IPS-15b (cell line): Measurements from ENCODE around the gene TBATA.

Experiments used
- H3K27me3 ChIP-seq: one replicate; pipeline ENCODE4 v1.6.1; 2013; ENCODE audit warnings: low read length; ENCODE audit not compliant: control insufficient read depth, insufficient read depth
- H3K36me3 ChIP-seq: one replicate; pipeline ENCODE4 v1.6.1; 2013; ENCODE audit warnings: low read length; ENCODE audit not compliant: control insufficient read depth, insufficient read depth
- H3K4me1 ChIP-seq: one replicate; pipeline ENCODE4 v1.6.1; 2013; ENCODE audit warnings: mild to moderate bottlenecking, low read length; ENCODE audit not compliant: control insufficient read depth, insufficient read depth
- H3K4me3 ChIP-seq: one replicate; pipeline ENCODE4 v1.5.1; 2013; ENCODE audit warnings: low read depth, low read length
- H3K9ac ChIP-seq: one replicate; pipeline ENCODE4 v1.6.1; 2013; ENCODE audit warnings: low read depth, mild to moderate bottlenecking, low read length
- H3K9me3 ChIP-seq: one replicate; pipeline ENCODE4 v1.6.1; 2013; ENCODE audit warnings: mild to moderate bottlenecking, low read length; ENCODE audit not compliant: control insufficient read depth, insufficient read depth

Gene TBATA

GRCh38 chr10:70785190-70785589, at the start of gene TBATA:
Gene TBATA (minus strand): TSS chr10:70785377. CDS start chr10:70783379, 1,998 bp downstream.
- Histone ChIP-seq H3K4me3 (no peak within 1 kb of the TSS), H3K9me3 (no peaks in the 10 kb centered on the region), H3K9ac (no peak within 1 kb of the TSS), H3K36me3 (no peaks in the 10 kb centered on the region), H3K4me1 (no peaks in the 10 kb centered on the region), H3K27me3 (no peaks in the 10 kb centered on the region)

- no peaks in the 10 kb centered on the region for H3K36me3 ChIP-seq
- no peak overlapping the region for H3K4me3 ChIP-seq
- H3K4me1 ChIP-seq = no peaks in the 10 kb centered on the region
- no peaks in the 10 kb centered on the region for H3K9me3 ChIP-seq
- no peaks in the 10 kb centered on the region for H3K27me3 ChIP-seq
- H3K9ac ChIP-seq = no peak overlapping the region
Measured at GRCh38 chr10:70834441-70835151, 49.4 kb upstream of the TBATA start.

GRCh38 chr10:70834021-70834420, 48.8 kb upstream of the TBATA start:
- no peaks in the 10 kb centered on the region for H3K27me3 ChIP-seq
- H3K9ac ChIP-seq = no peak overlapping the region
- H3K9me3 ChIP-seq = no peaks in the 10 kb centered on the region
- H3K4me3 ChIP-seq = no peak overlapping the region
- H3K4me1 ChIP-seq = no peaks in the 10 kb centered on the region
- no peaks in the 10 kb centered on the region for H3K36me3 ChIP-seq

- Histone ChIP-seq H3K4me1 (no peaks in the 10 kb centered on the region), H3K27me3 (no peaks in the 10 kb centered on the region), H3K9ac (no peak overlapping the region), H3K36me3 (no peaks in the 10 kb centered on the region), H3K4me3 (no peak overlapping the region), H3K9me3 (no peaks in the 10 kb centered on the region)
Measured at GRCh38 chr10:70833601-70834000, 48.4 kb upstream of the TBATA start.

GRCh38 chr10:70832852-70833528, 47.8 kb upstream of the TBATA start:
- H3K9me3 ChIP-seq = no peaks in the 10 kb centered on the region
- no peaks in the 10 kb centered on the region for H3K36me3 ChIP-seq
- H3K27me3 ChIP-seq = no peaks in the 10 kb centered on the region
- no peak overlapping the region for H3K9ac ChIP-seq
- no peaks in the 10 kb centered on the region for H3K4me1 ChIP-seq
- no peak overlapping the region for H3K4me3 ChIP-seq

- Histone ChIP-seq H3K9me3 (no peaks in the 10 kb centered on the region), H3K4me3 (no peak overlapping the region), H3K9ac (no peak overlapping the region), H3K27me3 (no peaks in the 10 kb centered on the region), H3K4me1 (no peaks in the 10 kb centered on the region), H3K36me3 (no peaks in the 10 kb centered on the region)
Measured at GRCh38 chr10:70832221-70832620, 47.0 kb upstream of the TBATA start.

GRCh38 chr10:70830164-70830563, 45.0 kb upstream of the TBATA start:
- Histone ChIP-seq H3K27me3 (no peaks in the 10 kb centered on the region), H3K4me1 (no peaks in the 10 kb centered on the region)

GRCh38 chr10:70829543-70829942, 44.4 kb upstream of the TBATA start:
- Histone ChIP-seq H3K9me3 (no peaks in the 10 kb centered on the region), H3K9ac (no peak overlapping the region), H3K27me3 (no peaks in the 10 kb centered on the region), H3K36me3 (no peaks in the 10 kb centered on the region), H3K4me1 (no peaks in the 10 kb centered on the region), H3K4me3 (no peak overlapping the region)

More at GRCh38 chr10:70830164-70830563, 45.0 kb upstream of the TBATA start:
- no peaks in the 10 kb centered on the region for H3K9me3 ChIP-seq
- H3K4me3 ChIP-seq = no peak overlapping the region
- no peaks in the 10 kb centered on the region for H3K36me3 ChIP-seq
- no peak overlapping the region for H3K9ac ChIP-seq

GRCh38 chr10:70828923-70829322, 43.7 kb upstream of the TBATA start:
- H3K36me3 ChIP-seq = no peaks in the 10 kb centered on the region
- H3K4me3 ChIP-seq = no peak overlapping the region
- H3K9ac ChIP-seq = no peak overlapping the region
- no peaks in the 10 kb centered on the region for H3K27me3 ChIP-seq
- no peaks in the 10 kb centered on the region for H3K9me3 ChIP-seq
- no peaks in the 10 kb centered on the region for H3K4me1 ChIP-seq

GRCh38 chr10:70827086-70827757, 42.0 kb upstream of the TBATA start:
- Histone ChIP-seq H3K4me1 (no peaks in the 10 kb centered on the region), H3K9me3 (no peaks in the 10 kb centered on the region), H3K36me3 (no peaks in the 10 kb centered on the region), H3K27me3 (no peaks in the 10 kb centered on the region), H3K9ac (no peak overlapping the region), H3K4me3 (no peak overlapping the region)

- Histone ChIP-seq H3K9ac (no peak overlapping the region), H3K4me1 (no peaks in the 10 kb centered on the region), H3K36me3 (peaks cover 6% of the 10 kb centered on the region), H3K9me3 (no peaks in the 10 kb centered on the region), H3K27me3 (no peaks in the 10 kb centered on the region), H3K4me3 (no peak overlapping the region)
Measured at GRCh38 chr10:70822076-70822820, 37.1 kb upstream of the TBATA start.
